ENCODE data around the gene CCDC12. TPM values are rescaled to one million over a fixed set of nuclear protein-coding genes. Genes with fewer than 3 reads are reported as not detected.

CCDC12 gene
- total RNA-seq, 4 donors from 2014 or later, result 43.2 to 60.6 (median 51.8) TPM

- H3K27me3 ChIP-seq, result no peaks in the 10 kb centered on the region
- H3K9me3 ChIP-seq, result no peaks in the 10 kb centered on the region
- 70 to 76% methylated on average over 2 of the region's 2 CpGs for WGBS, 2 donors
- intact Hi-C loops (cut with DNase I), result no loop called here
- H3K4me1 ChIP-seq, result peaks cover 45 to 77% of the 10 kb centered on the region in 2 donors
- TF ChIP-seq CTCF (IDR thresholded peaks at IDR 0.05) (no peak), POLR2A (IDR thresholded peaks at IDR 0.05) (no peak)
- peak overlapping the region in 2 of 3 donors; percentile 51 to 90 for H3K27ac ChIP-seq
- H3K36me3 ChIP-seq, result peaks cover 0 to 5% of the 10 kb centered on the region in 2 donors
- no peak for DNase-seq
- H3K4me3 ChIP-seq (replicated peaks in 1 of 3), result no peak overlapping the region
Observed at GRCh38 chr3:46938118-46938517, 38.4 kb downstream of the CCDC12 start.

DNA sequence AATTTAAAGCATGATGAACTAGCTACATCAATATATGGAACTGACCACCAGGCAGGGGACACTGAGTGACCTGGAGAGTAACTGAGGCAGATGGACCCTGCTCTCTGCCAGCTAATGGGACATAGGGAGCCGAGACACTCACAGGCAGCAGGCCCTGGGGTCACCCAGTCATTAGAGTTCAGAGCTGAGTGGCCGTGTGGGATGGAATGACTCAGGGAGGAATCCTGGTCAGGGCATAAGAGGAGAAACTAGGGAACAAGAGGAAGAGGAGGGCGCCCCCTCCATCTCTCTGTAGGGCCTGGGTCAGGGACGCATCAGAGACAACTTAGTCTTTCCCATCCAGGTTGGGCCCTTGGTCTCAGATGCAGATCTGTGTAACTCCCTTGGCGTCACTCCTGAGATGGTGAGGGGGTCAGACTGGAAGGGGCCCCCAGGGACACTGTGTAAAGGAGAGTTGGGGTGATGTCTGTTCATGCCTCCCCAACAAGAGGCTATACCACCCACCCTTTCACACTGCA lies 39.8 kb downstream of the CCDC12 start:
- H3K27ac ChIP-seq, result peak overlapping the region in 2 of 3 donors; percentile 90 to 94
- WGBS, 2 donors, result 93 to 96% methylated on average over 5 of the region's 5 CpGs
- intact Hi-C loops (cut with DNase I), result no loop called here
- peaks cover 50 to 77% of the 10 kb centered on the region in 2 donors for H3K4me1 ChIP-seq
- no peak for DNase-seq
- no peak overlapping the region for H3K4me3 ChIP-seq (replicated peaks in 1 of 3)
- H3K9me3 ChIP-seq, result no peaks in the 10 kb centered on the region
- H3K36me3 ChIP-seq, result peaks cover 0 to 5% of the 10 kb centered on the region in 2 donors
- TF ChIP-seq CTCF (IDR thresholded peaks at IDR 0.05) (no peak), POLR2A (IDR thresholded peaks at IDR 0.05) (no peak)
- no peaks in the 10 kb centered on the region for H3K27me3 ChIP-seq

- Histone ChIP-seq H3K36me3 (peaks cover 0 to 5% of the 10 kb centered on the region in 2 donors), H3K27ac (peak overlapping the region; percentile 66 to 94 (median 90)), H3K4me1 (peaks cover 57 to 81% of the 10 kb centered on the region in 2 donors), H3K4me3 (replicated peaks in 1 of 3) (no peak overlapping the region), H3K27me3 (no peaks in the 10 kb centered on the region), H3K9me3 (no peaks in the 10 kb centered on the region)
- intact Hi-C loops (cut with DNase I), result no loop called here
- WGBS, 2 donors, result 94 to 95% methylated on average over 7 of the region's 7 CpGs
- TF ChIP-seq POLR2A (IDR thresholded peaks at IDR 0.05) (no peak), CTCF (IDR thresholded peaks at IDR 0.05) (no peak)
- DNase-seq, result no peak
Observed at GRCh38 chr3:46935989-46936558, 40.5 kb downstream of the CCDC12 start.

DNA sequence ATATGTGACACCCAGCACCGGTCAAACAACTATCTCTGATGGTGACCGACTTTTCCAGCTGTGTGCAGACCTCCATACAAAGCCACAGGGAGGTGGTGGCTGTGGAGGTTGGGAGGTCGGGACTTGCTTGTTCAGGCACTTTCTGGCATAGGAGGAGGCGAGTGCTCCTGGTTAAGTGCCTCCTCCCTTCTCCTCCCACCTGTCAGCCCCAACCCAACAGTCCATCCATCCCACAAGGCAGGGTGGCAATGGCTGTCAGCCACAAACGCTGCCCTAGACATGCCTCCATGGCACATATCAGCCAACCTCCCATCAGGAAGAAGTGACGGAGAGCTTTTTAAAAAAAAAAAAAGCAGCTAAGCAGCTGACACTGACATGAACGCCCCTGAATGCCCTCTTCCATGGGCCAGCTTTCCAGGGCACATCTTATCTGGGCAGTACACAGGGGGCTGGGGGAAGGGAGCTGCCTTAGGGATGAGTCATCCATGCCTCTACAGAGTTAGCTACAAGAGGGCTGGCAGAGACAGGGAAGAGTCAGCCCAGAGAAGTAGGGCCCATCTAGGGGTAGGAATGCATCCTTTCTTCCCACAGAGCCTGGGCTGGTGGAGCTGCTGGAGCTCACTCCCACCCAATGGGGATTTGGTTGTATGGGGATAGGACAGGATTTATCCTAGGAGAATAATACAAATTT lies 41.2 kb downstream of the CCDC12 start:
- peak overlapping the region; percentile 83 to 94 (median 90) for H3K27ac ChIP-seq
- H3K4me1 ChIP-seq, result peaks cover 64 to 88% of the 10 kb centered on the region in 2 donors
- TF ChIP-seq CTCF (IDR thresholded peaks at IDR 0.05) (peak in 5 of 6 experiments; percentile 16 to 73 (median 56)), POLR2A (IDR thresholded peaks at IDR 0.05) (peak in 1 of 2 donors; percentile 24)
- H3K9me3 ChIP-seq, result no peaks in the 10 kb centered on the region
- H3K27me3 ChIP-seq, result no peaks in the 10 kb centered on the region
- intact Hi-C loops (cut with DNase I), result no loop called here
- 48 to 50% methylated on average over 7 of the region's 7 CpGs for WGBS, 2 donors
- peak; percentile 94 to 95 for DNase-seq
- no peak overlapping the region for H3K4me3 ChIP-seq (replicated peaks in 1 of 3)
- peaks cover 0 to 5% of the 10 kb centered on the region in 2 donors for H3K36me3 ChIP-seq

All from thyroid gland (tissue), 4 donors.